ENCODE measurements around the gene RNF17.

DNA sequence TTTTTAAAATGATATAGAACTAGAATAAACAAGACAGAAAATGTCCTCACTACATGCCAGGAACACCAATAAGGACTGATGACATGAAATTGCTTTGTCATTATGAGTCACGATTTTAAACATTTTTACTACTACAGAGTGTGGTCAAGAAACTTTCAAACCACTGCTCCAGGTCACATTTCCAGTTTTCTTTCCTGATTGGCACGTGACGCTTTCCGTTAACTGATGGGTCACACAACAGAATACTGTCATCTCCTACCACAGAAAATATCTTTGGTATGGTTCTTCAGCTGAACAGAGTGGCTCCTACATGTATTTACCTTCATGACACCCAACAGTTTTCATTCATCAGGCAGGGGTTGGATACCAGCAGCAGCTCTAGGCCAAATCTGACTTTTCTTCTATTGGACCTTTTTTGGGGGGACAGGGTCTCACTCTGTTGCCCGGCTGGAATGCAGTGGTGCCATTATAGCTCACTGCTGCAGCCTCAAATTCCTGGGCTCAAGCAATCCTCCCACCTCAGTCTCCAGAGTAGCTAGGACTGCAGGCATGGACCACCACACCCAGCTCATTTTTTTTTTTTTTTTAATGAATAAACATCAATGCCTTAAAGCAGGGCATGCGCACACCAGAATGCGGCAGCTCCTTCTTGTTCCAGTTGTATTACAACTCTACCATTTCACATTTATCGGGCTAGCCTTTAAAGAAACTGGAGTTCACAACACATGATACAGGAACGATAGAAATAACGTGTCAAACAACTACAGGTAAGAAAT, 147.4 kb downstream of the RNF17 start:
- TF ChIP-seq EZH2 (IDR thresholded peaks at IDR 0.05; ENCODE audit: borderline replicate concordance, control insufficient read depth, low read depth, low read length) = no peak
- TF ChIP-seq TCF12 (IDR thresholded peaks at IDR 0.05; ENCODE audit: low read depth, low read length) = no peak
- TF ChIP-seq, protein P1, sequence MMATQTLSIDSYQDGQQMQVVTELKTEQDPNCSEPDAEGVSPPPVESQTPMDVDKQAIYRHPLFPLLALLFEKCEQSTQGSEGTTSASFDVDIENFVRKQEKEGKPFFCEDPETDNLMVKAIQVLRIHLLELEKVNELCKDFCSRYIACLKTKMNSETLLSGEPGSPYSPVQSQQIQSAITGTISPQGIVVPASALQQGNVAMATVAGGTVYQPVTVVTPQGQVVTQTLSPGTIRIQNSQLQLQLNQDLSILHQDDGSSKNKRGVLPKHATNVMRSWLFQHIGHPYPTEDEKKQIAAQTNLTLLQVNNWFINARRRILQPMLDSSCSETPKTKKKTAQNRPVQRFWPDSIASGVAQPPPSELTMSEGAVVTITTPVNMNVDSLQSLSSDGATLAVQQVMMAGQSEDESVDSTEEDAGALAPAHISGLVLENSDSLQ (IDR thresholded peaks at IDR 0.05) = no peak
- TF ChIP-seq POLR2AphosphoS5 (IDR thresholded peaks at IDR 0.05; ENCODE audit: low read length) = no peak

Measured in GM12878 (cell line).